GM10266 (cell line): Measurements from ENCODE around the gene FGF19.
A peak's percentile ranks its signal among the peaks of the same experiment; 100 is the strongest.

Experiments
- DNase-seq: peaks from one replicate; pipeline ENCODE4 v3.0.0; 2012; ENCODE audit errors: extremely low spot score
- CTCF ChIP-seq: IDR thresholded peaks from 2 replicates; pipeline ENCODE4 v1.5.1; 2012; ENCODE audit warnings: mild to moderate bottlenecking, low read depth; ENCODE audit not compliant: control insufficient read depth, insufficient read depth; ENCODE audit errors: missing control alignments

The FGF19 gene

GRCh38 chr11:69708736-69709401, 5.0 kb upstream of the FGF19 start:
- no peak for DNase-seq
- no peak for TF ChIP-seq CTCF

DNA sequence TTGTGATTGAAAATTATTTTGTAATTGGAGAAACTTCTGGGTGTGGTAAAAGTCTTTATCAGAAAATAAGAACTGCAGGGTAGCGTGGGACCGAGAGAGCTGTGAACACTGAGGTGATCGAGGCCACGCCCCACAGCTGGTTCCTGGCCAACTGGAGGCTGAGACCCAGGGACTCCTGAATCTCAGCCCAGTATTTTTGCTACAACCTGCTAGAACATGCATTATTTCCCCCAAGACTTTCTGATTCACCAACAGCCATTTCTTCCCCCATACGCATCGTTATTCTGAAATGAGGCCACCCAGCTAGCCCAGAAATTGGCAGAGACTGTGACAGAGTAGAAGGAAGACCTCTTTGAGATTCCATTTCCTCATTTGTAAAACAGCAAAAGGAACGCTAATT, 3.4 kb upstream of the FGF19 start:
- TF ChIP-seq CTCF: no peak

GRCh38 chr11:69705901-69706787, 2.3 kb upstream of the FGF19 start:
- TF ChIP-seq CTCF: no peak
- DNase-seq: no peak

More for the DNA sequence above, 3.4 kb upstream of the FGF19 start:
- DNase-seq: no peak

DNA sequence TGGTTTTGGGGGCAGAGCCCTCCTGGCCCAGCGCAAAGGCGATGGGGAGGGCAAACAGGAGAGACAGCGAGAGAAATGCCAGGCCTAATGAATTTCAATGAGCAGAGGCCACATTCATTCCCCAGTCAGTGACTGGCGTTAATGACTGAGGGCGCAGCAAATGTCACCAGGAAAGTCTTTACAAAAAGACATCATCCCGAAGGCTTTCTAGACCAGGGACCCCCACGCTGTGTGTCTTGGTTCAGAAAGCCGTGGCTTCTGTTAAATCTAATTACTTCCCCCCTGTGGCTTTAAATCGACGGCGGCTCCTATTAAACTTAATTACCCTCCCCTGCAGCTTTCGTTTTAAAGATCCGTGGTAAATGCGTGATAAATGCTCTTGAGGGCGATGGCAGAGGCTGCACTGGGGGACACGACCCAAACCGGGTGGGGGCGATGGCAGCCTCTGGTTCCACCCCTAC, 1.6 kb upstream of the FGF19 start:
- DNase-seq: no peak

GRCh38 chr11:69704508-69705253, 859 bp upstream of the FGF19 start:
- peak; percentile 45 for TF ChIP-seq CTCF
- DNase-seq: peak; percentile 59

More for the DNA sequence above, 1.6 kb upstream of the FGF19 start:
- no peak for TF ChIP-seq CTCF

DNA sequence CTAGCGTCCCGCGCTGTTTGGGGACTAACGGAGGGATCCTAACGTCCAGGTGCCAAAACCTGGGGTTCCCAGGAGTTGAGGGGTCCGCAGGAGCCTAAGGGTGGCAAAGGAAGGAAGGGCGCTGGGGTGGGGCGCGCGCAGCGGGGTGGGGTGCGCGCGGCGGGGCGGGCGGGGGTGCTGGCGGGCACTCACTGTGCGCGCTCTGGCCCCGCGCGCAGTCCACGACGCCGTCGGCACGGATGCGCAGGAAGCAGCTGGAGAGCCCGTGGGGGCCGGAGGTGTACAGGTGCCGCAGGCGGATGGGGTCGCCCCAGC, 412 bp downstream of the FGF19 start:
- TF ChIP-seq CTCF: no peak
- no peak for DNase-seq
